Heart left ventricle (tissue), 16 donors: ENCODE measurements around the gene OR7A10. TPM values are rescaled to one million over a fixed set of nuclear protein-coding genes. Genes with fewer than 3 reads are reported as not detected.

Experiments
- ATAC-seq, 4 donors: fragments of 200-7000 bp; cut with Tn5 transposase; one replicate each; pipeline ENCODE4 v1.9.1; 2020 to 2022; ENCODE audit warnings: moderate library complexity in 4 of 4, mild to moderate bottlenecking in 3 of 4, moderate number of reproducible peaks in 1 of 4
- DNase-seq, 5 donors: peaks; one replicate each; pipeline ENCODE4 v3.0.0-alpha.2; 2020
- H3K27ac ChIP-seq, 12 donors: fragments of 200-600 bp; sonication (generic) in 4 of 12; one replicate each; pipeline versions ENCODE4 v1.5.0 to v1.8.0; 2016 to 2022; ENCODE audit warnings: mild to moderate bottlenecking in 2 of 12
- H3K27me3 ChIP-seq, 9 donors: fragments of 200-600 bp; sonication (generic) in 2 of 9; one replicate each; pipeline versions ENCODE4 v1.5.1 to v1.8.0; 2016 to 2022; ENCODE audit warnings: mild to moderate bottlenecking in 3 of 9
- H3K36me3 ChIP-seq, 9 donors: fragments of 200-600 bp; sonication (generic) in 2 of 9; one replicate each; pipeline versions ENCODE4 v1.5.0 to v1.8.0; 2018 to 2022; ENCODE audit warnings: mild to moderate bottlenecking in 2 of 9
- H3K4me1 ChIP-seq, 12 donors: fragments of 200-600 bp; sonication (generic) in 4 of 12; one replicate each; pipeline versions ENCODE4 v1.5.0 to v1.8.0; 2016 to 2022; ENCODE audit warnings: mild to moderate bottlenecking in 3 of 12
- H3K4me3 ChIP-seq, 12 donors: fragments of 200-600 bp; sonication (generic) in 4 of 12; one replicate each; pipeline versions ENCODE4 v1.5.0 to v1.8.0; 2017 to 2022; ENCODE audit warnings: mild to moderate bottlenecking in 9 of 12, moderate library complexity in 4 of 12
- H3K9me3 ChIP-seq, 12 donors: fragments of 200-600 bp; sonication (generic) in 4 of 12; one replicate each; pipeline versions ENCODE4 v1.5.0 to v1.8.0; 2016 to 2022; ENCODE audit warnings: mild to moderate bottlenecking in 1 of 12
- POLR2A ChIP-seq, 2 donors: fragments of 450-650 bp; IDR thresholded peaks; one replicate each; pipeline ENCODE4 v1.6.1; 2017; ENCODE audit warnings: antibody characterized with exemption in 2 of 2, mild to moderate bottlenecking in 2 of 2, moderate library complexity in 2 of 2
- WGBS, 4 donors: extraction: QIAGEN DNeasy Blood & Tissue Kit in 2 of 4; methylation state at CpG; one replicate each; pipeline versions ENCODE4 v1.1.5 to v1.1.7; 2013 to 2018; 5-methylcytosine and 5-hydroxymethylcytosine counted together
- intact Hi-C, 10 donors: fragments of 100-400 bp; cut with DNase I; formaldehyde crosslinking; loops; one replicate each; pipeline versions ENCODE4 v1.11.1 to v1.14.2; 2022
- long read RNA-seq, 3 donors: library from polyadenylated mRNA; unstranded; transcript quantifications; one replicate each; pipeline ENCODE4 v2.0.0, GENCODE V29; 2020 to 2021
- polyA plus RNA-seq, 2 donors: library from polyadenylated mRNA; stranded (reverse); fragments of 200-250 nt; gene quantifications; one replicate each; pipeline ENCODE4 v1.2.3, GENCODE V29; 2013
- total RNA-seq, 9 donors: library from RNA; depleted of rRNA in 2 of 9; stranded (reverse); fragments of >200 nt in 2 of 9; fragmentation: NEBNext Ultra II Directional in 3 of 9; extraction: Animal tissue kit (Norgen Biotek cat#: 25700) in 3 of 9; gene quantifications; one replicate each; pipeline versions ENCODE4 v1.1.0 to v1.2.4, GENCODE V29; 2016 to 2023
- TF ChIP-seq, protein P1 (sequence below), 12 donors: fragments of 200-600 bp; sonication (generic) in 4 of 12; IDR thresholded peaks; one replicate each; pipeline versions ENCODE4 v1.5.0 to v1.8.0; 2018 to 2022; ENCODE audit warnings: antibody characterized with exemption in 12 of 12, mild to moderate bottlenecking in 5 of 12
- donor health status: ischemic (EF 13 %, LVEDD 7.1; RV severe dilation, severe dysfunction).
- donor health status: healthy with polysubstance abuse.
- donor health status: DM: no; HTN: yes; CAD: no.
- donor health status: DM: no; HTN: no; CAD: no.
- donor health status: ischemic (EF 25% LVEDD 6.9; RV normal size, moderate dysfunction).
- donor health status: ischemic (EF 25% LVEDD 5.7; RV mildly dilated, moderate dysfunction).
- donor health status: healthy.
- donor health status: DM: yes; HTN: yes; CAD: no.
- donor health status: ischemic (EF 35%, LVEDD 5.7; RV mildly dilated, moderate dysfunction).
- donor health status: nonischemic (EF 11% LVEDD 7.7; RV severe dilation, severe dysfunction).
- donor health status: DM: yes; HTN: yes; CAD: no.
- donor health status: PGD.
- donor health status: ischemic (EF 29% LVEDD 5.4; RV normal size, mild dysfunction).
- donor health status: nonischemic (EF 23%, LVEDD 6.1; RV moderate dilation, normal function).

The OR7A10 gene
- total RNA-seq (not detected), polyA plus RNA-seq (not detected)
- long read RNA-seq, donor 1: 0 reads
- long read RNA-seq, donor 2: 0 reads
- long read RNA-seq, donor 3: 0 reads

DNA sequence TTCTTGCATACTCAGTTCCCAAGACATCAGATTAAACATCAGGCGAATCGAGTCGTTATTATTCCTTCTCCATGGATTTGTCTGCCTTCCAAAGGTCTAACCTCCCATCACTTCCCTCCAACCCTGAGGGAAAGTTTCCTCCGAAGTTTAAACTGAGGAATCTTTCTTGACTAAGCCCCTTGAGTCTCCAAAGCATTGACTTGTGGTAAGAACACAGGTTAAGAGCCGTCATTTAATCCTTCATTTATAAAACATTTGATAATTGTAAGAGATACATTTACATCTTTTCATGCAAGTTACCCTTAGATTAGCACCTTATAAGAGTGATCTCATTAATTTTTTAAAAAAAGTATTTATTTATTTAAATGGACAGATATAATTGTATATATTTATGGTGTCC is at the start of gene OR7A10:
OR7A10 (minus strand) TSS at position 101 of the 400 bp plus-strand sequence. CDS start 7,045 bp downstream, outside the sequence.
- 63 to 75% (median 70%) methylated on average over 5 of the region's 5 CpGs for WGBS, 4 donors
- Histone ChIP-seq H3K4me1 (no peaks in the 10 kb centered on the region), H3K9me3 (no peaks in the 10 kb centered on the region), H3K27me3 (peaks cover 0 to 9% (median 0%) of the 10 kb centered on the region in 9 donors), H3K36me3 (no peaks in the 10 kb centered on the region), H3K27ac (no peak within 1 kb of the TSS), H3K4me3 (no peak within 1 kb of the TSS)
- no peak for TF ChIP-seq POLR2A (IDR thresholded peaks at IDR 0.05)
- TF ChIP-seq, protein P1, sequence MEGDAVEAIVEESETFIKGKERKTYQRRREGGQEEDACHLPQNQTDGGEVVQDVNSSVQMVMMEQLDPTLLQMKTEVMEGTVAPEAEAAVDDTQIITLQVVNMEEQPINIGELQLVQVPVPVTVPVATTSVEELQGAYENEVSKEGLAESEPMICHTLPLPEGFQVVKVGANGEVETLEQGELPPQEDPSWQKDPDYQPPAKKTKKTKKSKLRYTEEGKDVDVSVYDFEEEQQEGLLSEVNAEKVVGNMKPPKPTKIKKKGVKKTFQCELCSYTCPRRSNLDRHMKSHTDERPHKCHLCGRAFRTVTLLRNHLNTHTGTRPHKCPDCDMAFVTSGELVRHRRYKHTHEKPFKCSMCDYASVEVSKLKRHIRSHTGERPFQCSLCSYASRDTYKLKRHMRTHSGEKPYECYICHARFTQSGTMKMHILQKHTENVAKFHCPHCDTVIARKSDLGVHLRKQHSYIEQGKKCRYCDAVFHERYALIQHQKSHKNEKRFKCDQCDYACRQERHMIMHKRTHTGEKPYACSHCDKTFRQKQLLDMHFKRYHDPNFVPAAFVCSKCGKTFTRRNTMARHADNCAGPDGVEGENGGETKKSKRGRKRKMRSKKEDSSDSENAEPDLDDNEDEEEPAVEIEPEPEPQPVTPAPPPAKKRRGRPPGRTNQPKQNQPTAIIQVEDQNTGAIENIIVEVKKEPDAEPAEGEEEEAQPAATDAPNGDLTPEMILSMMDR (IDR thresholded peaks at IDR 0.05): no peak
- intact Hi-C loops: no loop called here
- no peak for DNase-seq
- no peak for ATAC-seq

DNA sequence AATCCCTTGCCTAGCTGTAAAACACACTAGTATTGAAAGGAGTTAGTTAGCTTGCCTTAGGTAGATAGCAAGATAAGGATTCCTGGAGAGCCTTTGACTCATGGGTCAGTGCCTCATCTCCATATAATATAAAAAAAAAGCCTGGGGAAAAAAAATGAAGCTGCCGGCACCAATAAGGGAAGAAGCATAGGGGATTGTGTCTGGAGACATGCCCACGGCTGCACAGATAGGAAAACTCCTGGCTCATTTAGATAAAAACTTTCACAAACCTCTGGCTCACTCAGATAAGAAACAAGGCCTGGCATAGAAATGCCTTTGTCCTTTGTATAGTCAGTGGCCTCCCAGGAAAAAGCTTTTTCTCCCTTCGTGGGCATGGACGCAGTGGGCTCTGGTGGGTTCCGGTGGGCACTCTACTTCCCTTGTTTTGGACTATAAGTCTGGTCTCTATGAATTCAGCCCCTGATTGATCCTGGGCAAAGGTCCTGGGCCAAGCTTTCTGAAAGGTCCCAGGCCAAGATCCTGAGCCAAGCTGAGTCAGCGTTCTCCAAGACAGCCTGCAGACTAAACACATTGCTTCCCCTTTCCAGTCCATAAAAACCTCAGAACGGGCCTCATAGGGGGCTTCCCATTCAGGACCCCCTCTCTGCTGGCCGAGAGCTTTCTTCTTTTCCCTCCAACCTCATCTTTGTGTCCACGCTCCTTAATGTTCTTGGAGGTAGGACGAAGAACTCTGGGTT is 42.1 kb upstream of the OR7A10 start:
- no peak for TF ChIP-seq POLR2A (IDR thresholded peaks at IDR 0.05)
- TF ChIP-seq, protein P1 (IDR thresholded peaks at IDR 0.05): no peak
- Histone ChIP-seq H3K27ac (no peak overlapping the region), H3K9me3 (no peaks in the 10 kb centered on the region), H3K36me3 (no peaks in the 10 kb centered on the region), H3K4me3 (no peak overlapping the region), H3K4me1 (peaks cover 0 to 16% (median 6%) of the 10 kb centered on the region in 12 donors), H3K27me3 (peaks cover 0 to 20% (median 5%) of the 10 kb centered on the region in 9 donors)
- ATAC-seq (no peak), DNase-seq (peak in 2 of 5 donors; percentile 19 to 30)
- WGBS, 4 donors: 48 to 53% (median 50%) methylated on average over 10 of the region's 10 CpGs
- intact Hi-C loops: loop anchor here in 2 of 10 donors (5.0 kb wide), 1 partner anchor 319 kb away; the partner anchor contains the start of gene NDUFB7 (in 2 of the 2)

DNA sequence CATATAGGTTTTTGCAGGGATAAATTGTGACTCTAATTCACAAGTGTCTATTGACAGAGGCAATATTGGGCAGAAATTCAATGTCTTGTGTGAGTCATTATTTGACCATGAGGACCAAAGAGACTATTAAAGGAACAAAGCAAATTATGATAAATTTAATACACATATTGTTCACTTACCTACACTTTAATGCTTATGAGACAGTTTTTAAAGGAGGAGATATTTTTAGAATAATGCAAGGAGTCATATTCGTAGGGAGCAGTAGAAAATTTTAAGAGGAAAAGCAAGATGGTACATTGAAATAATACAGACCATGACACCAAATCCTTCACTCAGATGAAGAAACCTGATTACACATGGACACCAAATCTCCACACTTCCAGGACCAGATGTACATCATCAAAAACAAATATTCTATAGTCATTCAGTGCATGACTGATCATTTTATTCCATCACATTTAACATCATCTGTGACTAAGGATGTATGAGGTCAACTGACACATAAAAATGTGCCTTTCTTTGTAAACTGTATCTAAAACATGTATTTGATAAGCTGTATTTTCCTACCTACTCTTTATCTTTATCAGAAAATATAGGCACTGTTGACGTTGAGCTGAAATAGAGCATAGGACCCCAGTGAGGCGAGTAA is 41.4 kb upstream of the OR7A10 start:
- Histone ChIP-seq H3K27ac (no peak overlapping the region), H3K36me3 (no peaks in the 10 kb centered on the region), H3K9me3 (no peaks in the 10 kb centered on the region), H3K4me1 (peaks cover 0 to 16% (median 6%) of the 10 kb centered on the region in 12 donors), H3K27me3 (peaks cover 0 to 20% (median 4%) of the 10 kb centered on the region in 9 donors), H3K4me3 (no peak overlapping the region)
- no peak for TF ChIP-seq POLR2A (IDR thresholded peaks at IDR 0.05)
- TF ChIP-seq, protein P1 (IDR thresholded peaks at IDR 0.05): no peak
- DNase-seq (no peak), ATAC-seq (no peak)
- WGBS, 4 donors: 55 to 65% (median 57%) methylated on average over 3 of the region's 3 CpGs
- intact Hi-C loops: loop anchor here in 8 of 10 donors (2.0 to 10.0 kb wide), 6 partner anchors 98 to 318 kb away; partner anchors contain the start of gene NDUFB7 (in 3 of the 8)

DNA sequence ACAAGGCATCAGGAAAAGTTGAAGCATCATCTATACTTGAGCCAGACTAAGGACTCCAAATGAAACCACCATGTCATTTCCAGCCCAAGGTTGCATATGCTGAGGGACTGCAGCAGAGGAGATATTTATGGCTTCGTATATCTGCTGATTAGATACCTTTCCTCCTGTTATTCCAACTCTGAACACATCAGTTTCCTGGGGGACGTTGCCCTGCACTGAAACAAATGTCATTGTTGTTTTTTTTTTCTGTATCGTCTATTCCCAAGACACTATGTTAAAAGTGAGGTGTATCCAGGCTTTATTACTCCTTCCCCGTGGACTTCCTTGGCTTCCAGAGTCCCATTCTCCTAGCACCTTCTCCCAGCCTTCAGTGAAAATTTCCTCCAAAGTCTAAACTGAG is 37.3 kb upstream of the OR7A10 start, which contains the start of gene OR7A17:
OR7A17 (minus strand) TSS at position 101 of the 400 bp plus-strand sequence. CDS start 4,777 bp downstream, outside the sequence.
- WGBS, 4 donors: 48 to 57% (median 53%) methylated on average over 4 of the region's 4 CpGs
- H3K36me3 ChIP-seq: no peaks in the 10 kb centered on the region
- DNase-seq: no peak
- H3K9me3 ChIP-seq: no peaks in the 10 kb centered on the region
- TF ChIP-seq, protein P1 (IDR thresholded peaks at IDR 0.05): no peak
- no peak for ATAC-seq
- intact Hi-C loops: loop anchor here in 4 of 10 donors (5.0 to 10.0 kb wide), 5 partner anchors 94 to 314 kb away; partner anchors contain the start of gene NDUFB7 (in 1 of the 4)
- peaks cover 0 to 9% (median 2%) of the 10 kb centered on the region in 9 donors for H3K27me3 ChIP-seq
- H3K27ac ChIP-seq: no peak within 1 kb of the TSS
- H3K4me3 ChIP-seq: no peak within 1 kb of the TSS
- peaks cover 0 to 10% (median 6%) of the 10 kb centered on the region in 12 donors for H3K4me1 ChIP-seq
